NCI-H2227 (cell line): ENCODE data around the gene IDH3B.

ENCODE experiments used
- DNase-seq: peaks from one replicate; lab custom pipeline; 2025; ENCODE audit not compliant: unreplicated experiment; lab: John Stamatoyannopoulos, UW

Gene IDH3B

GRCh38 chr20:2658414-2659354, 5.3 kb downstream of the IDH3B start:
- no peak for DNase-seq

- DNase-seq = no peak
These were observed 6.3 kb downstream of the IDH3B start for GRCh38 chr20:2657674-2658073.

- no peak for DNase-seq
These were observed 6.8 kb downstream of the IDH3B start for GRCh38 chr20:2657241-2657640.

DNA sequence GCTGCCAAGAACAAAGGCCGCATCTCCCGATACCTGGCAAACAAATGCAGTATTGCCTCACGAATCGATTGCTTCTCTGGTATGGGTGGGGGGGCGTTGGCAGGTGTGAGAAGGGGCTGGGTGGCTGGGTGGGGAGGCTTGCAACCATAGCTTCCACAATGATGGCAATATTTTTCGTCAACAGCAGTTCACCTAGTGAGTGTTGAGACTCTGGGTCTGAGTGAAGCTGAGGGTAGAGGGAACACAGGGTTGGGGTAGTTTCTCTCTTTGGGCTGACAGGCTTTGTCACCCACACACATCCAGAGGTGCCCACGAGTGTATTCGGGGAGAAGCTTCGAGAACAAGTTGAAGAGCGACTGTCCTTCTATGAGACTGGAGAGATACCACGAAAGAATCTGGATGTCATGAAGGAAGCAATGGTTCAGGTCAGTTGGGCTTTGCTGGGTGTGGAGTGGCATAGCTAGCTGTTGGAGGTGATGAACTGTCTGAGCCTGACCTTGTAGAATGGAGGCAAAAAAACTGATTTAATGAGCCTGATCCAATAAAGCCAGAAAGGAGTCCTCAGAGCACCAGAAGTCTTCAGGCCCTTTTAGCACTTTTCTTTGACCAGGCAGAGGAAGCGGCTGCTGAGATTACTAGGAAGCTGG, 7.4 kb downstream of the IDH3B start:
- DNase-seq = no peak

DNA sequence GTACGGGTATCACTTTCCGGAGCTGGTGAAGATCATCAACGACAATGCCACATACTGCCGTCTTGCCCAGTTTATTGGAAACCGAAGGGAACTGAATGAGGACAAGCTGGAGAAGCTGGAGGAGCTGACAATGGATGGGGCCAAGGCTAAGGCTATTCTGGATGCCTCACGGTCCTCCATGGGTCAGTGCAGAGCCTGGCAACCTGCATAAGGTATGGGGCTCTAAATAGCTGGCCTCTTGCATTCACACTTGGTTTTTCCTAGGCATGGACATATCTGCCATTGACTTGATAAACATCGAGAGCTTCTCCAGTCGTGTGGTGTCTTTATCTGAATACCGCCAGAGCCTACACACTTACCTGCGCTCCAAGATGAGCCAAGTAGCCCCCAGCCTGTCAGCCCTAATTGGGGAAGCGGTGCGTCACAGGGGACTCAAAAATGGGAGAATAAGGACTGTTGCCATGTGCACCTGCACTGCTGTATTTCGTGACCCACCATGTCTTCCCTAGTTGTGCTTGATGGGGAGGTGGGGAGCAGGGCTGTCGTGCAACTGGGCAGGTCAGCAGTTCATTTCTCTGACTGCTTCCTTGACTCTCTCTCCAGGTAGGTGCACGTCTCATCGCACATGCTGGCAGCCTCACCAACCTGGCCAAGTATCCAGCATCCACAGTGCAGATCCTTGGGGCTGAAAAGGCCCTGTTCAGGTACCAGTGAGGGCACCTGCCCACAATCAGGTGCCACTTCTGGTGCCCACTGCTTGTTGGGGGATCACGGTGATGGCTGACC, 8.5 kb downstream of the IDH3B start:
- DNase-seq = no peak

GRCh38 chr20:2654831-2655230, 9.2 kb downstream of the IDH3B start:
- no peak for DNase-seq

DNA sequence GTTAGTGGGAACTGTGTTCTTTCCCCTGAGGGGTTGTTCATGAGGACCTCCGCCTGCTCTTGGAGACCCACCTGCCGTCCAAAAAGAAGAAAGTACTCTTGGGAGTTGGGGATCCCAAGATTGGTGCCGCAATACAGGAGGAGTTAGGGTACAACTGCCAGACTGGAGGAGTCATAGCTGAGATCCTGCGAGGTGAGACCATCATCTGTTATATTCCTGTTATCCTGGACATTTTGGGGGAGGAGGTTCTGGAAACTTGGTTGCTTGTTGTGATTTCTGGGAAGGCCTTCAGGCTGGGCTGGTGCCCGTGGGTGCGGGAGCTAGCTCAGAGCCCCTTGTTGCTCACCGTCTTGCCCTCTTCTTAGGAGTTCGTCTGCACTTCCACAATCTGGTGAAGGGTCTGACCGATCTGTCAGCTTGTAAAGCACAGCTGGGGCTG, 9.6 kb downstream of the IDH3B start:
- no peak for DNase-seq

GRCh38 chr20:2653556-2654383, 10.2 kb downstream of the IDH3B start:
- DNase-seq = no peak

DNA sequence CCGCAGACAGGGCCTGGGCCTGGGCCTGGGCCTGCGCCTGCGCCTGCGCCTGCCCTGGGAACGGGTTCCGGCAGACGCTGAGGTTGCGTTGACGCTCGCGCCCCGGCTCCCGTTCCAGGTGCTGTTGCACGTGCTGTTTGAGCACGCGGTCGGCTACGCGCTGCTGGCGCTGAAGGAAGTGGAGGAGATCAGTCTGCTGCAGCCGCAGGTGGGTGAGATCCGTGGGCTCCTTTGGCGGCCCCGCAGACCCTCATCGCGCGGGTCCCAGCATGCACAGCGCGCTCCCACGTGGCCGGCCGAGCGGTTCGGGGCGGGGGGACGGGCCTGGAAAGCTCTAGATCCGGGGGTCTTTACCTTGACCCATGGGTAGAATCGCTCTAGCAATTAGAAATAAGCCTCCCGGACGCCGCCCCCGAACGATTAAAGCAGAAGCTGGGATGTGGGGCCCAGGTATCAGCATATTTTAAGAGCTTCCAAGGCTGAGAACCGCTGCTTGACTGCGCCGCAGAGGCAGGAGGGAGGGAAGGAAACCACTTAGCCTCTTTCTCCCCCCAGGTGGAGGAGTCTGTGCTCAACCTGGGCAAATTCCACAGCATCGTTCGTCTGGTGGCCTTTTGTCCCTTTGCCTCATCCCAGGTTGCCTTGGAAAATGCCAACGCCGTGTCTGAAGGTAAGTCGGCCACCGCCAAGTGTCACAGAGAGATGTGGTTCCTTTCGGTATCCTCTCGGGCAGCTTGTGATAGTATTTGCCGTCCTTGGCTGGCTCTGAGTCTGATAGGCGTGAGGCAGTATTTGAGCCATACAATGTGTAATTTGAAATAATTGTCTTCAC, 11.1 kb downstream of the IDH3B start:
- peak; percentile 75 for DNase-seq

- peak; percentile 96 for DNase-seq
These were observed 12.0 kb downstream of the IDH3B start, which contains the start of gene NOP56 for GRCh38 chr20:2651772-2652723. Gene NOP56, plus strand, starts transcription at chr20:2652632. Its CDS starts 29 bp downstream, at chr20:2652661.

GRCh38 chr20:2643708-2644107, 20.3 kb downstream of the IDH3B start:
- no peak for DNase-seq

- DNase-seq = no peak
These were observed 23.1 kb downstream of the IDH3B start for GRCh38 chr20:2640899-2641298.

- DNase-seq = no peak
These were observed 23.8 kb downstream of the IDH3B start for GRCh38 chr20:2640260-2640659.

DNA sequence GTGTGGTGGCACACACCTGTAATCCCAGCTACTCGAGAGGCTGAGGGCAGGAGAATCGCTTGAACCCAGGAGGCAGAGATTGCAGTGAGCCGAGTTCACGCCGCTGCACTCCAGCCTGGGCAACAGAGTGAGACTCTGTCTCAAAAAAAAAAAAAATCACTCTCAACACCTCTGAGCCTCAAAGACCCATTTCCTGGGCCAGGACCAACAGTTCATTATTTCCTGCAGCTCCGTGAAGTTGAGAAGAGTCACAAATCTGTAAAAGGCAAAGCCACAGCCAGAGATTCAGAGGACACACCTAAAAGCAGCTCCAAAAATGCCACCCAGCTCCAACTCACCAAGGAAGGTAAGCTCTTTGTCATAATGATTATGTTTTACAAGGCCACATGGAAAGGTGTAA, 26.8 kb downstream of the IDH3B start:
- no peak for DNase-seq

DNA sequence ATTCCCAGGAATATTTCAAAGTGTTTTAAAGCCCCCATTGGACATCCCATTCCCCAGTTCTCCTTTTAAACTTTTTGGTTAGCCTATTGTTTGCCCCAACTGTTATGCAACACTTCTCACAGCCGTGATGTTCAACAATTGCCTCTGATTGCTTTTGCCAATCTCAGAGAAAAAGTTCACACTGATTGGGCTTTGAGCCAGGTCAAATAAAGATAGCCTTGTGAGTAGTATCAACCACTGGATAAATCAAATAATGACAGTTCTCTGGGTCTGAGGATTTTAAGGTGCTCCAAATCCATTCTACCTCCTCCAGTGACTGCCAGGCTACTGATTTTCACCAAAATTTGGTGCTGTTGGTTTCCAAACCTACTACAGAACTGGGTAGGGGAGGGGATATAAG, 30.6 kb downstream of the IDH3B start:
- DNase-seq = no peak

GRCh38 chr20:2631228-2631627, 32.8 kb downstream of the IDH3B start:
- no peak for DNase-seq

DNA sequence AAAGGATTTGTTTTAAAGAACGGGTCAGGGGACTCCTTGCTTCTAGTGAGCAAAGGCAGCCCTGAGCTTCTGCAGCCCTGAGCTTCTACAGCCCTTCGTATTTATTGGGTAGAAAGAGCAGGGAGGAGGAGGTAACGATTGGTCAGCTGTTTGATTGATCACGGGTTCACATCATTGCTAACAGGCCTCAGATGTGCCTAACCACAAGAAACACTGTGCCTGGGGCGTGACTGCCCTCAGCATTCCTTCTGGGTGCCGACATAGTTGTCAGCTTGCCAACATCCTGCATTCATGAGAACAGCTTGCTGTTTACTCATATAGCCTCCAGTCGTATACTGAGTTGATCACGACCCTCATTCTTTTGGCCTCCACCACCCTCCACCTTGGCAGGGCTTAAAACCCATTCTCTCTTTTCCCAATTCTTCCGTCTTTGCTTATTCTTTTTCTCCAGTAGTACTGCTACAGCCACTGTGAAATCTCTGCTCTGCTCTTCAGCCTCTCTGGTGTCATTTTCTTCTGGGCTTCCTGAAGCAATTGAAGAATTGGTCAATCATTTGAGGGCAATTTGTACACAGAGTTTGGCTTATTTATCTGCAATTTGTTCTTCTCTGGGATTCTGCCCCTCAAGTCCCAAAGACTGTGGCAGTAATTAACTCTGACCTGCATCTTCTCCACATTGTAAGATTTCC, 37.0 kb downstream of the IDH3B start:
- DNase-seq = no peak

- DNase-seq = no peak
These were observed 39.0 kb downstream of the IDH3B start for GRCh38 chr20:2625062-2625461.
